D341Med (cell line): Measurements from ENCODE around the gene TENM3.
"Not testable (repeated sequence)": the region's sequence is repeated elsewhere in the genome, so short reads cannot be mapped to it uniquely, and the experiment has no call there.

Experiments used
- DNase-seq: peaks from one replicate; pipeline ENCODE4 v3.0.0; 2012; ENCODE audit warnings: low spot score

Gene TENM3

DNA sequence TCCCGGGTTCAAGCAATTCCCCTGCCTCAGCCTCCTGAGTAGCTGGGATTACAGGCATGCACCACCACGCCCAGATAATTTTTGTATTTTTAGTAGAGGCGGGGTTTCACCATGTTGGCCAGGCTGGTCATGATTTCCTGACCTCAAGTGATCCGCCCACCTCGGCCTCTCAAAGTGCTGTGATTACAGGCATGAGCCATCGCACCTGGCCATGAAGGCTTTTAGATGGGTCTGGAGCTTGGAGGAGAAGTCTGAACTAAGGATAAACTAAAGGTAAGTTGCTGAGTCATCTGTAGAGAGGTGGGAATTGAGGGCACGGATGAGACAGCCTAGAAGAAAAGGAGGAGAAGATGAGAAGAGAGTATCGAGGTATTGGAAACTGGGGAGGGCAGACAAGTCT, at the start of gene TENM3:
Gene TENM3 (plus strand): TSS at position 199 of the 400 bp plus-strand sequence. CDS start 80,619 bp downstream, outside the sequence.
- DNase-seq = not testable (repeated sequence)

DNA sequence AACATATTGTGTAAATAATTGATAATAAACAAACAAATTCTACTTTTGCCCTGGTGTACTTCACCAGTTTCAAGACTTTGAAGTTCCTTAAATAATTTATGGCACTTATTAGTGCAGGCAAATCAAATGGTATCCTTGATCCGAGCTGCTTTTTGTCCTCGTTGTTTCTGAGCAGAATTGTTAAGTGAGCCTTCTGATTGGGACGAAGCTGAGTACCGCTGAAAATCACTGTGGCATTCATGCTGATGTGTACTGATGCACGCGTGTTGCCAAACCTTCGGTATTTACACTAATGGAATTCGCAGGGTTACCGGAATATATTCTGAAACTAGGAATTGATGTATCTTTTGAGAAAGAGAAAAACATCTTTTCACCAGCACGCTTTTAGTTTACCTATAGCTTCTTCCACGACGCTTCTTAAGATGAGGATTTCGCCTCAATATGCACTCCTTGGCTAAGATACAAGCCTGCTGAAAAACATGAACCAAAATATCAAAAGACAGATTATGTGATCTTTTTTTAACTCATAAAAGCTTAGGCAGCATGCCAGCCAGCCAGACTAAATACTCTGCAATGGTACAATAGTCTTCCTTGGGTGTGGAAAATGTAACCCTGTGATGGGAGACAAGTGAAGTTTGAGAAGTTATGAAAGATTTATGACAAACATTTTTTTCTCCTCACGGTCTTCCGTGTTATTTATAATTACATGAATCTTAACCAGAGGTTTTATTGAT, 48.9 kb upstream of the TENM3 start:
- DNase-seq = no peak

DNA sequence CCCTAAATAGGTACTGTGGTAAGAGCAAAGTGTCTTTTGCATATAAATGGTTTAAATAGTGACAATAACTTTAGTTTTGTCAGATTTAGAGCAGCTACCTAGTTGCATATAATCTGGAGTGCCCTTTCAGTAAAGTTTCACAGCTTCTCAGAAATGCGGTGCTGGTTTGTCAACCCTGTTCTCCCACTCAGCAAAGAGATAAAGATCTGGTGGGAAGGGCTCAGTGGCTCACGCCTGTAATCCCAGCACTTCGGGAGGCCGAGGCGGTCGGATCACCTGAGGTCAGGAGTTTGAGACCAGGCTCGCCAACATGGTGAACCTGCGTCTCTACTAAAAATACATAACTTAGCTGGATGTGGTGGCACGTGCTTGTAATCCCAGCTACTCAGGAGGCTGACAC, 45.6 kb upstream of the TENM3 start:
- DNase-seq = no peak

- DNase-seq = no peak
Observed at GRCh38 chr4:182201871-182202270, 41.3 kb upstream of the TENM3 start.

DNA sequence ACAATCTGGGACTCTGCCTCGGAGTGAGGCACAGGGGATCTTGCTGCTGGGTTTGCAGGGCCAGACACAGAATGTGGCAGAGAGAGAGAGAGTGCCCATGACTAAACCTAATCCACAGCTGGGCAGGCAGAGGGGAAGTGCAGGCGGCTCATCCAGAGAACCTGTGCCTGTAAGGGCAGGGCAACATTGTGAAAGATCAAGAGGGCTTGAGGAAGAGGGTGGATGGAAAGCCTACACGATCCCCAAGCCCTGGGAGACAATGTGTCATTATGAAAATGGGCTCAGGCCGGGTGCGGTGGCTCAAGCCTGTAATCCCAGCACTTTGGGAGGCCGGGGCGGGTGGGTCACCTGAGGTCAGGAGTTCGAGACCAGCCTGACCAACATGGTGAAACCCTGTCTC, 40.6 kb upstream of the TENM3 start:
- DNase-seq = no peak

DNA sequence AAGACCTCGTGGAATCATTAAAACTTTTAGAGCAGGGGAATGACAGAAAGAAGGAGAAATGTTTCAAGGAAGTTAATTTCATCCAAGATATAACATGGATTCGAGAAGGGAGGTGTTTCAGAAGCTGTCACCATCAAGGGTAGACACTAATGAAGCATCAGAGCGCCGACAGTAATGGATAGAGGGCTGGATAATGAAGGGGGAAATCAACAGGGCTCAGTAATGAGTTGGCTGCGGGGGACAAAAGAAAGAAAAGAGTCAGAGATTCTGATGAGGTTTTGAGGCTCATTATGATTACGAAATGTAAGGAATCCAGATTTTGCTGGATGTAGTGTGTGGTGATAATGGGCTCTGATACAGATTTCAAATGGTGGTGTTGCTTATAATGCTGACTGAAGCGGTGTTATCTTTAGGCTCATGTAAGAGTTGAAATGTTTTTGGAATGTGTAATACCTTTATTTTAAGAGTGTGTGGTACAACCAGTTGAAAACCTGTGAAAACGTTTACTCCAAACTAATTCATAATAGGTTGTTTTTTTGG, 39.3 kb upstream of the TENM3 start:
- DNase-seq = no peak

DNA sequence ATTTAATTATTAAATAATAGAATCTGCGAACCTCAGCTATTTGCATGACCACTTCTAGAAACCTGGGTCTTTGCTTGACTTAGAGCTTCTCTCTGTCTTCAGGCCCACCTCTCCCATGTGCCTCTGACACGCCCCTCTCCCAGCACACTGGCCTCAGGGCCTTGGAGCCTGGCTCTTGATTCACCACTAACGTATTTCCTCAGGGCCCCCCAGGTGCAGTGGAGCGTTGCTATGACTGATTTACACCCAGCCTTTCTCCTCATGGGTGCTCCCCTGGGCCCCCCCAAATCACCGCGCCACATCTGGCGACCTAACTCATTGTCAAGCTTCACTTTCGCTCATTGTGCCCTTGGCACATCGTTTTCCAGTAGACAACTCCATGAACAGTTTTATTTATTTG, 37.9 kb upstream of the TENM3 start:
- DNase-seq = no peak

GRCh38 chr4:182206266-182206665, 36.9 kb upstream of the TENM3 start:
- DNase-seq = no peak

GRCh38 chr4:182206916-182207315, 36.3 kb upstream of the TENM3 start:
- DNase-seq = no peak

- no peak for DNase-seq
Observed at GRCh38 chr4:182207830-182208396, 35.3 kb upstream of the TENM3 start.

- no peak for DNase-seq
Observed at GRCh38 chr4:182208526-182209050, 34.6 kb upstream of the TENM3 start.

DNA sequence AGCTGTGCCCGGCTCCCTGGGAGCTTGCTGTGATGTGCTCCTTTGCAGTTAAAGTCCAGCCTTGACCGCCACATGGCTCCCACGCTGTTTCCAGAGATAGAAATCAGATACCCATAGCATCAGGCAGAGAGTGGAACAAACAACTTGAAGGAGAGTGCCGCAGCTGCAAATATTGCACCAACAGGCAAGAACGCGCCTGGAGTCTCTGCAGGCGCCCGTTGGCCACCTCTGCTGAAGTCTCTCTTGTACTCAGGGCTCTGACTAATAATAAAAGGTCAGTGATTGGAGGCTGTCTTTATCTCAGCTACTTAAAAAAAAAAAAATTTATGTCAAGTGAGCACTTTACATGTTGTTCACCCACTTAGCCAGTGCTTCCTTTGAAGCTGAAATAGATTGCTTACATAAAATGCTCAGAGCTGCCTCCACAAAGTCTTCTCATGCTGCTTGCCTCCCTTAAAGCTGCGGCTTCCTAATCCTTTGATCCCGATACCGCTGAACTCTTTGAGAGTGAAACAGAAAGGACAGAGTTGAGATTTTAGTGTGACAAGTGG, 30.9 kb upstream of the TENM3 start:
- no peak for DNase-seq

- DNase-seq = no peak
Observed at GRCh38 chr4:182213004-182213403, 30.2 kb upstream of the TENM3 start.

- no peak for DNase-seq
Observed at GRCh38 chr4:182215148-182215547, 28.1 kb upstream of the TENM3 start.

GRCh38 chr4:182216005-182216404, 27.2 kb upstream of the TENM3 start:
- no peak for DNase-seq

DNA sequence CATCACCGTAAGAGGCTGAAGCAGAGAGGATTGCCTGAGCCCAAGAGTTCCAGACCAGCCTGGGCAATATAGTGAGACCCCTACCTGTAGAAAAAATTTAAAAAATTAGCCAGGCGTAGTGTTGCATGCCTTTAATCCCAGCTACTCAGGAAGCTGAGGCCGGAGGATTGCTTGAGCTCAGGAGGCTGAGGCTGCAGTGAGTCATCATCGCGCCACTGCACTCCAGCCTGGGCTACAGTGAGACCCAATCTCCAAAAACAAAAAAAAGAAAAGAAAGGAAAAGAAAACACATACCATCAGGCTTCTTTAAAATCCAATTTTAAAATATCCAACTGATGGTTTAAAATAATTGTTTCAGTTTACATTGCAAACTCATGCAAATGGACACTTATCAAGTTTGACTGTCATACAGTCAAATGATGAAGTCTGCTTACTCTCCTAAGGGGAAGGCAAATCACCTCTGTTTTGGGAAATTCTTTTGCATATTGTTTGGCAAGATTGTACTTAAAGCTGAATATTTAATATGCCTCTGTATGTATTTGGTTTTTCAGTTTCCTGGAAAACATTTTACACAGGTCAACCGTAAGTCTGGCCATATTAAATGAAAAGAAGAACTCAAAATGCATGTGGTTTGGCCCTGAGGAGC, 23.7 kb upstream of the TENM3 start:
- DNase-seq = no peak

DNA sequence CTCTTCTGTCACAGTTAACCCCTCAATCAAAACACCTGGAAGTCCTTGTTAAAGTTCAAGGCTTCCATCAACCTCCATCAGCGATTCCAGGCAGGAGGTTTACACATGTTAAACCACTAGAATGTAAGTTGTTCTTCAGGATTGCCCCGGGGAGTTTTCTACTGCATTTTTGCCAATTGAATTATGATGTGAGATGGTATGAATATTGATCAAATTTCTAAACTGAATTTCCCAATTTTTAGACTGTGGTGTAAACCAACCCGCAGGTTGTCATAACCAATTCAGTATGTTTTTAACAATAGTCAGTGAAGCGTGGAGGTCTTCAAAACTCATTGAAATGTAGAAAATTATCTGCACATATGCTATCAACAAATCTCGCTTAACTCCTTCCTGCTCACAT, 21.2 kb upstream of the TENM3 start:
- no peak for DNase-seq

DNA sequence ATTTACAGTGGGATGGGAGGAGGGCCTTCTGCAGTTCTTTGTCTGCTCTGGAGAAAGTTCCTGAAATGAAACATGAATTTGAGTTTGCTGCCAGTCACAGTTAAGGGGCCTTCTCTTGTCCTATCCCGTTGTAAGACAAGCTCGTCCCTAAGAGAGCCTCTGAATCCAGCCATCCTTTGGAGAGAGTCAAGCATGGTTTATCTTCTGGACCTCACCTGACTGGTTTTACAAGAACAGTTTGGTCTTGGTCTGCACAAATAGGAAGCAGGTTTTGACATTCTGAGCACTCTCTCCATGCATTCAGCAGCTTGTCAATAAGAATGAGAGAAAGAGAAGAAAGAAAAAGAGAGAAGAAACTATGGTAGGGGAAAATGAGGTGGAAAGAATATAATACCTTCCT, 20.4 kb upstream of the TENM3 start:
- DNase-seq = no peak

DNA sequence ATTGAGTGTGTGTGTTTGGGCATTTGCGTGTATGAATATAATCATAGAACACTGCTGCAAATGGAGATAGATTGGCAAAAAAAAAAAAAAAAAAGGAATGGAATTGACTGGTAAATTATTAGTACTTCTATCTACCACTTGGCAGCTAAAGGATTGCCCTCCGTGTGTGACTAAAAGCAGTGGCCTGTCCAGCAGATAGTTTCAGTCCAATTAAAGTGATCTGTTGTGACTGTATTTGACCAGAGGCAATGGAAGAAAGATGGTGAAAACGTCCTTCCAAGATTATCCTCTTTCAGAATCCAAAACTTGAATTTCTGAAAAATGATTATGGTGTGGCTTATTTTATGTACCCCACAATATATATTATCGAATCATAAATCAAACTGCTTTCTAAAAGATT, 19.5 kb upstream of the TENM3 start:
- no peak for DNase-seq

GRCh38 chr4:182224192-182224850, 18.9 kb upstream of the TENM3 start:
- DNase-seq = no peak

- DNase-seq = no peak
Observed at GRCh38 chr4:182225257-182225852, 17.8 kb upstream of the TENM3 start.

DNA sequence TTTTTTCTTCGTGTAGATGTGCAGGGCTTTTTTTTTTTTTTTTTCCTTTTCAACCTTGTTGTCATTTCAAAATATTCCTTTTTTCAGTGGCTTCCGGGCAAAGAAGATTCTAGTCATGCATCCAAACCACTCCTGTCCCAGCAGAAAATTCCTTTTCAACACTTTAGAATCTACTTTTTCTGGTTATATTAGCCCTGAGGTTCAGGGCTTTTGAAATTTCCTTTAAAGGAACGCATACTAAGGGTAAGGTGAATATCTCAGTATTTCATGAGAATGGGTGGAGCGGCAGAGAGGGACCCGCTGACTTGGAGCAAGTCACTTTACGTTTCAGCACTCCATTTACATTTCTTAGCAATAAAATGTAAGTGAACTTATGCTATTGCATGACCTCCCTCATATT, 15.6 kb upstream of the TENM3 start:
- DNase-seq = no peak
